Stimulated activated CD8-positive, alpha-beta memory T cell treated with anti-CD3 and anti-CD28 coated beads, Interleukin-2, amount 100 ng/mL, for 48 hours (primary cell): Measurements from ENCODE around the gene LGR5.

Source experiments
- DNase-seq, 2 donors: peaks; one replicate each; pipeline ENCODE4 v3.0.0-alpha.2; 2020; ENCODE audit warnings: low read depth in 2 of 2

LGR5 gene

GRCh38 chr12:71438670-71439361 is 782 bp upstream of the LGR5 start:
- no peak for DNase-seq

- no peak for DNase-seq
Measured at GRCh38 chr12:71439362-71439612, 311 bp upstream of the LGR5 start.

- DNase-seq: no peak
Measured at GRCh38 chr12:71440345-71440762, 756 bp downstream of the LGR5 start.

GRCh38 chr12:71440763-71441748 is 1.5 kb downstream of the LGR5 start:
- no peak for DNase-seq

GRCh38 chr12:71441836-71442566 is 2.4 kb downstream of the LGR5 start:
- DNase-seq: no peak

GRCh38 chr12:71442567-71442931 is 3.0 kb downstream of the LGR5 start:
- no peak for DNase-seq

- no peak for DNase-seq
Measured at GRCh38 chr12:71445071-71445470, 5.5 kb downstream of the LGR5 start.

GRCh38 chr12:71447691-71448132 is 8.1 kb downstream of the LGR5 start:
- no peak for DNase-seq

DNA sequence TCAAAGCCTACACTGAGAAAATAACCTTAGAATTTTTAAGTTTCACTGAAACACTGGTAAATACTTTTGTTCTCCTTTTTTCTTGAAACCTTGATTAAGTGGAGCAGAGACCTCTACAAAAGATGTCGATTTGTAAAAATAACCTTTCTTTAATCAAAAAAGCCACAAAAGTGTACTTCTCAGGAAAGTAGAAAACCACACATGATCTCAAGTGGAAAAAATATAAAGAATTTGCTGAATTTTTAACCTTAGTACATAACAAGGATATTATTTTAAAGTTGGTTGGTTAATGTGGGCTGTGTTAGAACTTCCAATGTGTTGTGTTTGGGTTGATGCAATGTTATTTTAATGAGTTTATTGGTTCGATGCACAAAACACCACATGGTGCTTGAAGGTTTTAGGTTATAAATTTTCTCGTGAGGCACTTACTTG is 8.6 kb downstream of the LGR5 start:
- DNase-seq: no peak

GRCh38 chr12:71449373-71450070 is 9.9 kb downstream of the LGR5 start:
- no peak for DNase-seq

- DNase-seq: no peak
Measured at GRCh38 chr12:71452006-71452405, 12.4 kb downstream of the LGR5 start.

DNA sequence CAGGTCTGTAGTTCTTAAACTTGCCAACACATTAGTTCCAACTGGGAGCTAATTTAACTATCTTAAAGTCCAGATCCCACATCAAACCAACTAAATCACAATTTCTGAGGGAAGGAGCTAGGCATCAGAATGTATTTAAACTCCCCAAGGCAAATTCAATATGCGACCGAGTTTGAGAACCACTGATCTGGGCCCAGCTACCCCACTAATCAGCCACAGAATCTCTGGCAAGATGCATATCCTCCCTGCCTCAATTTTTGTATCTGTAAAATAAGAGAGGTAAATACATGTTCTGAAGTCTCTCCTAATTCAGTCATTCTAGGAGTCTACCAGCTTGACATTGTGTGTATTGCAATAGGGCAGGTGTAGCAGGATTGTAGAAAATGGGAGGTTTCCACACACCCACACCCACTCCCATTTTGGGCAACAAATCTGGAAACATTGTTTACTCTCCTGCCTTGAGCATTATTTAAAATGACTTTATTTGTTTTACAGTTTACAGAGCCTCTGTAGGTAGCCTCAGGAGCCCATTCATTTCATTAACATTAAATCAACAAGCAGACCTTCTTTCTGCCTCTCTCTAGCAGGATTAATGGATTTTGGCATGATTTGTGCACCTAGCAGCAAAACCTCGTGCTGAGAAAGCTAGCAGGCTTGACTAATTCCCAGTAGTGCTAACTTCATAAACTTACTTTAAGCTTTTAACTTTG is 15.6 kb downstream of the LGR5 start:
- no peak for DNase-seq

- DNase-seq: no peak
Measured at GRCh38 chr12:71456316-71456715, 16.7 kb downstream of the LGR5 start.

- DNase-seq: no peak
Measured at GRCh38 chr12:71456990-71457389, 17.4 kb downstream of the LGR5 start.

DNA sequence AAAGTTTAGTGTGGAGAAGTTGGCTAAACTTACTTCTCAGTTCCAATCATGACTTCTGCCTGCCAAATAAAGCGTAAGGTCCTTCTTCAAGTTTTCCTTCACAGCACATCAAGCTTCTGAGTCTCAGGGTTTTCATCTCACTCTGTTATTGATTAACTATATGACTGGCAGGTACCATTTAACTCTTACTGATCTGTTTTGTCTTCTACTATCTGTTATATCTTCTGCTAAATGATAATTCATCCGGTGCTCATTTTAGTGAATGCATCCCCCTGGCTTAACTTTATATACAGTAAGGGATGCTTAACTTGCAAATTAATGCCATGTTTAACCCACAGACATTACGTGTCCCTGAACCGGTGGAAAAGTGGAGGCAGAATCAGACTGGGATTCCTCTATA is 20.7 kb downstream of the LGR5 start:
- no peak for DNase-seq

DNA sequence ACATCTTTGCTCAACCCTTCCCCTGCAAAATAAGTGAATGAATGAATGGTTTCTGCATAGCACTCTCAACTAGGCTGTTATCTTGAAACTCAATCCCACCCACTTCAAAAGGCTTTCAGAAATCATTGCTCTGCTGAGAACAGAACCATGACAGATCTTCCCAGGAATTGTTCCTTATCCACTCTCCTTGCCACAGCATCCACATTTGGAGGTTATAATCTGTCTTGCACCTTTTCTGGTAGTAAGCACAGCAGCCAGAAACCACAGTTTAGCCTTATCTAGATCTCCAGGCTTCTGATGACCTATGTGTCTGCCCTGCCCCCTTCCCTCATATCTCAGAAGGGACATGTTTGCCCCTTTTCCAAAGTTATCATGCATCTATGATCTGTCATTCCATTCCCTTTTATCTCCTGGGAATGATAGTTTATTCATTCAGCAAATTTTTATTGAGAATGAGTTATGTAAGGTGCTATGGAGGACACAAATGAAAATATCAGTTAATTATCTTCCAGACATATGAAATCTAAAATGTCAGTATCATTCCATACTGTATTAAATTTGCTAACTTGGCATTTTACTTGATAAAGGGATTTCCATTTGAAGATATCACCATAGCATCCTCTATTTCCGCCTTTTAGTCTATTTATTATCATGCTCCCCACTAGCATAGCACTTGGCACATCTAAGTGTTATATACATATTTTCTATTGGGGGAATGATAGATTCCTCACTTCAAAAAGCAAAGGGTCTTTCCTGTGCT is 21.4 kb downstream of the LGR5 start:
- DNase-seq: no peak

DNA sequence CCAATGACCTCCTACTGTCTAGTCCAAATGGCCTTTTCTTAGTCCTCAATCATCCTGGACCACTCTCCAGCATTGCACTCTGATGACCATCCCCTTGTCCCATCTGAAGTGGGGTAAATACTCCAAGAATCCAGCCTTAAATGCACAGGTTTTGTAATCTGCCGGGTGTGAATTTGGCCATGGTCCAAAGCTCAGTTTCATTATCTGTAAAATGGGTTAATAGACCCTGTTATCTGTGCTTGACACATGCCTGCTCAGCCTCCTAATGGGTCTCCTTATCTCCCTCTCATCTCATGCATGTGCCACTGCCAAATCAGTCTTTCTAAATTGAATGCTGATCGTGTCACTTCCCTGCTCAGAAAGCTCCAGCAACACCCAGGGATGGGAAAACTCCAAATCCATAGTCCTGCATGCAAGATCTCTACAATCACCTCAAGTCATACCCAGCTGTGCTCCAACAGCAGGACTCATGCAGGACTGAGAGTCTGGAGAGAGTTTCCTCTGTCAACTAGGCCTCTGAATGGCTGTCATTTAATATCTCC is 22.3 kb downstream of the LGR5 start:
- no peak for DNase-seq

DNA sequence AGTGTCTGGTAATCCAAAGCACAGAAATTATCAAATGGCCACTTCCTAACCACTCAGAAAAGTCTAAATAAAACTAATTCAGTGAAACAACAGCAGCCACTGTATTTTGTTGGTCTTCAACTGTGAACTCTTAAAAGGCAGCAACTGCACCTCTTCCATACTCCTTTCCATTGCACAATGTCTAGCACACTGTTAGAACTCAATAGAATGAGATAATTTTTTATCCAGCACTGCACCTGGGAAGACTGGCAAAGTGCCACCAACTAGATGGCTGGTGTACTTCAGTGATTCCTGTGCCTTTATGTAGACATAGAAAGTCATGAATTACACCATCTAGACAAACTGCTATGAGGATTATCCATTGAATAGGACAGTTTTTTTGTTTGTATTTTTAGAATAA is 26.2 kb downstream of the LGR5 start:
- no peak for DNase-seq

GRCh38 chr12:71469258-71469750 is 29.7 kb downstream of the LGR5 start:
- no peak for DNase-seq

DNA sequence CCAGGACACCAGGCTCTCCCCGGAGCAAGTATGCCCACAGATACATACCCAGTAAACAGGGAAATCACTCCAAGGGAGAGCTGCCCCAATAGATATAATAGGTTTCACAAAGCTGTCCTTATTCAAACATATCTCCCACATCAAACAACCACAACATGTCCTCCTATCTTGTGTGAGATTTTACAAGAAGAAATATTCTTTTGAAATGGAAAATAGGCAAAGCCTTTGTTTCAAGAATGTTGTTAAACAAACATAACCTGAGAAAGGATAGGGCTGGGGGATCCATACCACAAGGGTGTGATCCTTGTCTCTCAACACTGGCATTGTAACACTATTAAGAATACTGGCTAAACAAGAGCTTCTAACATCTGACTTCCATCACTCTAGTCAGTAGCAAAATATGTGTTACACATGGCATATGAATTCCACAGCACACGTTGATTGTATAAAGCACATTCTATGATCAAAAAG is 32.9 kb downstream of the LGR5 start:
- no peak for DNase-seq
